A673 (cell line): ENCODE measurements around the gene CTDSP1. TPM values are rescaled to one million over a fixed set of nuclear protein-coding genes. Genes with fewer than 3 reads are reported as not detected.

Experiments used
- BruUV-seq: library from RNA; stranded (reverse); fragments of 400-500 nt; replicated peaks from 2 replicates; lab custom pipeline; 2021; lab: Mats Ljungman, UMichigan
- CTCF ChIA-PET: fragments of 300-600 bp; sonication (Branson Sonifier 250); formaldehyde crosslinking; loops from one replicate; lab custom pipeline; 2022; ENCODE audit warnings: antibody characterized with exemption; lab: Charles Lee
- POLR2A ChIA-PET: fragments of 300-600 bp; sonication (Branson Sonifier 250); formaldehyde crosslinking; loops from one replicate; lab custom pipeline; 2022; ENCODE audit warnings: antibody characterized with exemption; ENCODE audit not compliant: low non-redundant PET; lab: Charles Lee
- DNase-seq: peaks from one replicate; pipeline ENCODE4 v3.0.0-alpha.2; 2015; ENCODE audit warnings: low spot score
- H3K27ac ChIP-seq: fragments of 200-600 bp; sonication (generic); 2 replicates; pipeline ENCODE4 v1.5.1; 2016; ENCODE audit warnings: mixed run types, low read depth, mild to moderate bottlenecking, mixed read lengths, antibody characterized with exemption, low read length; ENCODE audit not compliant: poor library complexity, severe bottlenecking
- H3K27me3 ChIP-seq: fragments of 200-600 bp; sonication (generic); replicated peaks from 2 replicates; pipeline ENCODE4 v1.6.1; 2017; ENCODE audit warnings: mixed run types, low read depth, mild to moderate bottlenecking, mixed read lengths, antibody characterized with exemption, low read length; ENCODE audit not compliant: insufficient read depth, poor library complexity
- H3K36me3 ChIP-seq: fragments of 200-600 bp; sonication (generic); 2 replicates; pipeline ENCODE4 v1.6.1; 2016; ENCODE audit warnings: mixed run types, mild to moderate bottlenecking, mixed read lengths, antibody characterized with exemption, low read length; ENCODE audit not compliant: insufficient read depth, poor library complexity, severe bottlenecking
- H3K4me1 ChIP-seq: fragments of 200-600 bp; sonication (generic); 2 replicates; pipeline ENCODE4 v1.6.1; 2017; ENCODE audit warnings: mixed run types, mild to moderate bottlenecking, mixed read lengths, antibody characterized with exemption, low read length; ENCODE audit not compliant: insufficient read depth, poor library complexity, severe bottlenecking
- H3K4me3 ChIP-seq: fragments of 200-600 bp; sonication (generic); 2 replicates; pipeline ENCODE4 v1.5.1; 2016; ENCODE audit warnings: low read depth, mixed run types, mild to moderate bottlenecking, mixed read lengths, low read length; ENCODE audit not compliant: poor library complexity, severe bottlenecking
- H3K9me3 ChIP-seq: fragments of 200-600 bp; sonication (generic); 2 replicates; pipeline ENCODE4 v1.6.1; 2016; ENCODE audit warnings: mixed run types, low read depth, mild to moderate bottlenecking, mixed read lengths, antibody characterized with exemption, low read length; ENCODE audit not compliant: poor library complexity, severe bottlenecking
- EZH2 ChIP-seq: fragments of 200-600 bp; sonication (generic); IDR thresholded peaks from 2 replicates; pipeline ENCODE4 v1.6.1; 2017; ENCODE audit warnings: borderline replicate concordance, low read depth, mild to moderate bottlenecking, mixed read lengths, antibody characterized with exemption, low read length; ENCODE audit not compliant: poor library complexity, severe bottlenecking
- intact Hi-C: fragments of 100-400 bp; cut with micrococcal nuclease; formaldehyde crosslinking; loops from one replicate; pipeline ENCODE4 v1.10.0; 2022; ENCODE audit not compliant: unreplicated experiment
- total RNA-seq: library from RNA; stranded (reverse); gene quantifications from 2 replicates; pipeline ENCODE4 v1.2.3, GENCODE V29; 2021
- TF ChIP-seq, protein P1 (sequence below): fragments of 300-800, 200-600 bp; sonication (generic); conservative IDR thresholded peaks from 2 replicates; pipeline ENCODE4 v1.5.1; 2017; ENCODE audit warnings: low read depth, mild to moderate bottlenecking, antibody characterized with exemption, low read length, moderate library complexity, mixed read lengths

CTDSP1 gene
- total RNA-seq, 1 experiment from 2014 or later, result 72.3 TPM

DNA sequence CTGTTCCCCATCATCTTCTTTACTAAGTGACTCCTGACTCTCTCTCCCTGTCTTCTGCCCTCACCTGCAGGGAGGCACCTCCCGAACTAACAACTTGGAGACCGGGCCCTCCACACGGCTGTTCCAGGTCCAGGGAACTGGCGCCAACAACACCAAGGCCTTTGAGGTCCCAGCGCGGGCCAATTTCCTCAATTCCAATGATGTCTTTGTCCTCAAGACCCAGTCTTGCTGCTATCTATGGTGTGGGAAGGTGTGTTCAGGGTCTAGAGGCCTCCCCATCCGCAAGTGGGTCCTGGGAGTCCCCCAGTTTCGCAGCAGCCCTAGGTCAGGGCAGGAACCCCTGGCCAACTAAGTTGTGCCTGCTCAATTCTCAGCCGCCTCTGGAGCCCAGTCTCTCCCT lies 34.8 kb downstream of the CTDSP1 start:
- no peak for TF ChIP-seq EZH2
- TF ChIP-seq, protein P1, sequence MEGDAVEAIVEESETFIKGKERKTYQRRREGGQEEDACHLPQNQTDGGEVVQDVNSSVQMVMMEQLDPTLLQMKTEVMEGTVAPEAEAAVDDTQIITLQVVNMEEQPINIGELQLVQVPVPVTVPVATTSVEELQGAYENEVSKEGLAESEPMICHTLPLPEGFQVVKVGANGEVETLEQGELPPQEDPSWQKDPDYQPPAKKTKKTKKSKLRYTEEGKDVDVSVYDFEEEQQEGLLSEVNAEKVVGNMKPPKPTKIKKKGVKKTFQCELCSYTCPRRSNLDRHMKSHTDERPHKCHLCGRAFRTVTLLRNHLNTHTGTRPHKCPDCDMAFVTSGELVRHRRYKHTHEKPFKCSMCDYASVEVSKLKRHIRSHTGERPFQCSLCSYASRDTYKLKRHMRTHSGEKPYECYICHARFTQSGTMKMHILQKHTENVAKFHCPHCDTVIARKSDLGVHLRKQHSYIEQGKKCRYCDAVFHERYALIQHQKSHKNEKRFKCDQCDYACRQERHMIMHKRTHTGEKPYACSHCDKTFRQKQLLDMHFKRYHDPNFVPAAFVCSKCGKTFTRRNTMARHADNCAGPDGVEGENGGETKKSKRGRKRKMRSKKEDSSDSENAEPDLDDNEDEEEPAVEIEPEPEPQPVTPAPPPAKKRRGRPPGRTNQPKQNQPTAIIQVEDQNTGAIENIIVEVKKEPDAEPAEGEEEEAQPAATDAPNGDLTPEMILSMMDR, result no peak
- ChIA-PET CTCF (no interaction called here), POLR2A (no interaction called here)
- intact Hi-C loops, result no loop called here
- H3K27me3 ChIP-seq, result no peaks in the 10 kb centered on the region
- H3K27ac ChIP-seq, result no peak overlapping the region
- H3K4me1 ChIP-seq, result no peaks in the 10 kb centered on the region
- no peak overlapping the region for H3K4me3 ChIP-seq
- DNase-seq, result no peak
- H3K9me3 ChIP-seq, result no peaks in the 10 kb centered on the region
- H3K36me3 ChIP-seq, result no peaks in the 10 kb centered on the region
- BruUV-seq, result no TSS peak

DNA sequence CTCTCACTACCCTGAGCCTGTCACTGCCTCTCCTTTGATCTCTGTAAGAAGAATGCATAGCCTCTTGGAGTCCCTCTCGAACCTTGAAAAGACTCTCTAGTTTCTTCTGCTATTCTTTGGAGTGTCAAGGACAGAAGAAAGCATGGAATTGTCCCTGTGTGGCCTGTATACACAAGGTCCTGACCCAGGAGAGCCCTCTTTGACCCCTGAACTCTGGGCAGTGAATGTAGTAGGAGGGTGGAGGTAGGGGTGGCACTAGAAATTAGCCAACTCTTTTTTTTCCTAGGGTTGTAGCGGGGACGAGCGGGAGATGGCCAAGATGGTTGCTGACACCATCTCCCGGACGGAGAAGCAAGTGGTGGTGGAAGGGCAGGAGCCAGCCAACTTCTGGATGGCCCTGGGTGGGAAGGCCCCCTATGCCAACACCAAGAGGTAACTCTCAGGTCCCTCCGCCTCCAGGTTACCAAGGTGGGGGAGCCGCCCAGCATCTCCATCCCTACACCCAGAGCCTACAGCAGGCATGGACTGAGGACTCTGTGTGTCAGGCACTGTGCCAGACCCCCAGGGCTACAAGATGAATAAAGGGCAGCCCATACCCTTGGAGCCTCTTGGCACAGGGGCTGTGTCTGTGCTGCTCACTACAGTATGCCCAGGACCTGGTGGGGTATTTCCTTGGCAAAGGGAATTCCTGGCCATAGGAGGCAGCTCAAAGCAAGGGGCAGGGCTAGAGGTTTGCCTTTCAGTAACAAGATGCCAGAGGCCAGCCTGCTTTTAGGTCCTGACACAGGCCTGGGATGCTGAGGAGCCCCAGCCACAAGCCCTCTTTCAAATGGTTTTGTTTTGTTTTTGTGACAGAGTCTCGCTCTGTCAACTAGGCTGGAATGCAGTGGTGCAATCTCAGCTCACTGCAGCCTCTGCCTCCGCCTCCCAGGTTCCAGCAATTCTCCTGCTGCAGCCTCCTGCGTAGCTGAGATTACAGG lies 35.6 kb downstream of the CTDSP1 start:
- Histone ChIP-seq H3K9me3 (no peaks in the 10 kb centered on the region), H3K27ac (no peak overlapping the region), H3K36me3 (no peaks in the 10 kb centered on the region), H3K4me1 (no peaks in the 10 kb centered on the region), H3K27me3 (no peaks in the 10 kb centered on the region), H3K4me3 (no peak overlapping the region)
- ChIA-PET POLR2A (no interaction called here), CTCF (no interaction called here)
- BruUV-seq, result no TSS peak
- TF ChIP-seq, protein P1, result no peak
- no peak for TF ChIP-seq EZH2
- DNase-seq, result no peak
- intact Hi-C loops, result no loop called here

DNA sequence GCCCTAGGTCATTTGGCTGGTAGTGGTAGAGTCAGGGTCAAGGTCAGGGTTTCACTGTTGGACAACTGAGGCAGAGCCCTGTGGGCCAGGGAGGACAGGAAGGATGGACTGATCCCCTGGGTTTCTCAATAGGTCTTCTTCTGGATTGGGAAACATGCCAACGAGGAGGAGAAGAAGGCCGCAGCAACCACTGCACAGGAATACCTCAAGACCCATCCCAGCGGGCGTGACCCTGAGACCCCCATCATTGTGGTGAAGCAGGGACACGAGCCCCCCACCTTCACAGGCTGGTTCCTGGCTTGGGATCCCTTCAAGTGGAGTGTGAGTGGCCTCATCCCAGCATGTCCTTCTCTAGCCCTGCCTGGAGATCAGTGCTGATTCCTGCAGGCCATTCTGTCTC lies 37.3 kb downstream of the CTDSP1 start:
- no TSS peak for BruUV-seq
- TF ChIP-seq EZH2, result no peak
- TF ChIP-seq, protein P1, result no peak
- H3K4me3 ChIP-seq, result no peak overlapping the region
- no peaks in the 10 kb centered on the region for H3K9me3 ChIP-seq
- intact Hi-C loops, result no loop called here
- H3K36me3 ChIP-seq, result no peaks in the 10 kb centered on the region
- ChIA-PET POLR2A (no interaction called here), CTCF (no interaction called here)
- no peaks in the 10 kb centered on the region for H3K27me3 ChIP-seq
- DNase-seq, result no peak
- H3K27ac ChIP-seq, result no peak overlapping the region
- no peaks in the 10 kb centered on the region for H3K4me1 ChIP-seq
